Measurements from ENCODE around the gene RASSF5.

- TF ChIP-seq TAF1 (conservative IDR thresholded peaks at IDR 0.05), result no peak
- TF ChIP-seq MAX (IDR thresholded peaks at IDR 0.05), result no peak
- TF ChIP-seq CTCF (IDR thresholded peaks at IDR 0.05; ENCODE audit: low read depth, low read length, missing input control), result no peak
- no peak for TF ChIP-seq JUND (IDR thresholded peaks at IDR 0.05)
- no peak for TF ChIP-seq RXRA (IDR thresholded peaks at IDR 0.05)
- TF ChIP-seq SP1 (IDR thresholded peaks at IDR 0.05), result no peak
- no peak for TF ChIP-seq REST (IDR thresholded peaks at IDR 0.05)
- TF ChIP-seq YY1 (IDR thresholded peaks at IDR 0.05), result no peak
Observed at GRCh38 chr1:206495493-206496046, 11.8 kb upstream of the RASSF5 start.
